ENCODE measurements around the gene ZNF710. TPM values are rescaled to one million over a fixed set of nuclear protein-coding genes. Genes with fewer than 3 reads are reported as not detected.

ZNF710 gene
- polyA plus RNA-seq, 1 donor from 2014 or later = 10.2 TPM

DNA sequence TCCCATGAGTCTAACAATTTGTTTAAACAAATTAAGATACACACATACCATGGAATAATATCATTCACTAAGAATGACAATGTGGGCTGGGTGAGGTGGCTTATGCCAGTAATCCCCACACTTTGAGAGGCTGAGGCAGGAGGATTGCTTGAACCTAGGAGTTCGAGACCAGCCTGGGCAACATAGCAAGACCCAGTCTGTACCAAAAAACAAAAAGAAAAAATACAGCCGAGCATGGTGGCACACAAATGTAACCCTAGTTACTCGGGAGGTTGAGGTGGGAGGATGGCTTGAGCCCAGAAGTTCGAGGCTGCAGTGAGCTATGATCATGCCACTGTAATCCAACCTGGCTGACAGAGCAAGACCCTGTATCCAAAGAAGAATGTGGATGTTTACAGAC lies 4.0 kb upstream of the ZNF710 start:
- Histone ChIP-seq H3K9me3 (ENCODE audit: low read length) (no peaks in the 10 kb centered on the region), H3K4me3 (ENCODE audit: low read length) (no peak overlapping the region), H3K4me2 (ENCODE audit: low read length) (no peak overlapping the region), H2AFZ (ENCODE audit: low read depth, low read length) (no peak overlapping the region), H3K27me3 (ENCODE audit: insufficient read depth, low read depth, low read length) (no peaks in the 10 kb centered on the region), H3K79me2 (replicated peaks; ENCODE audit: insufficient read depth, low read length) (peaks cover 6% of the 10 kb centered on the region), H3K36me3 (ENCODE audit: insufficient read depth, low read length) (no peaks in the 10 kb centered on the region), H3K9ac (ENCODE audit: low read length) (no peak overlapping the region), H3K27ac (ENCODE audit: low read length) (no peak overlapping the region), H3F3A (ENCODE audit: insufficient read depth, low read length, poor library complexity, severe bottlenecking) (no peaks in the 10 kb centered on the region), H4K20me1 (ENCODE audit: insufficient read depth) (no peaks in the 10 kb centered on the region), H3K9me2 (ENCODE audit: insufficient read depth, low read length) (no peaks in the 10 kb centered on the region)
- TF ChIP-seq EZH2 (IDR thresholded peaks at IDR 0.05; ENCODE audit: borderline replicate concordance, insufficient read depth, low read length, poor library complexity, severe bottlenecking) (no peak), EP300 (conservative IDR thresholded peaks at IDR 0.05; ENCODE audit: poor library complexity, severe bottlenecking) (no peak), RAD21 (conservative IDR thresholded peaks at IDR 0.05) (no peak), SMC3 (conservative IDR thresholded peaks at IDR 0.05; ENCODE audit: poor library complexity) (no peak), MXI1 (conservative IDR thresholded peaks at IDR 0.05; ENCODE audit: poor library complexity, severe bottlenecking) (no peak), POLR2AphosphoS5 (IDR thresholded peaks at IDR 0.05) (no peak), TAF1 (IDR thresholded peaks at IDR 0.05; ENCODE audit: low read depth) (no peak)
- TF ChIP-seq, protein P1, sequence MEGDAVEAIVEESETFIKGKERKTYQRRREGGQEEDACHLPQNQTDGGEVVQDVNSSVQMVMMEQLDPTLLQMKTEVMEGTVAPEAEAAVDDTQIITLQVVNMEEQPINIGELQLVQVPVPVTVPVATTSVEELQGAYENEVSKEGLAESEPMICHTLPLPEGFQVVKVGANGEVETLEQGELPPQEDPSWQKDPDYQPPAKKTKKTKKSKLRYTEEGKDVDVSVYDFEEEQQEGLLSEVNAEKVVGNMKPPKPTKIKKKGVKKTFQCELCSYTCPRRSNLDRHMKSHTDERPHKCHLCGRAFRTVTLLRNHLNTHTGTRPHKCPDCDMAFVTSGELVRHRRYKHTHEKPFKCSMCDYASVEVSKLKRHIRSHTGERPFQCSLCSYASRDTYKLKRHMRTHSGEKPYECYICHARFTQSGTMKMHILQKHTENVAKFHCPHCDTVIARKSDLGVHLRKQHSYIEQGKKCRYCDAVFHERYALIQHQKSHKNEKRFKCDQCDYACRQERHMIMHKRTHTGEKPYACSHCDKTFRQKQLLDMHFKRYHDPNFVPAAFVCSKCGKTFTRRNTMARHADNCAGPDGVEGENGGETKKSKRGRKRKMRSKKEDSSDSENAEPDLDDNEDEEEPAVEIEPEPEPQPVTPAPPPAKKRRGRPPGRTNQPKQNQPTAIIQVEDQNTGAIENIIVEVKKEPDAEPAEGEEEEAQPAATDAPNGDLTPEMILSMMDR (IDR thresholded peaks at IDR 0.05; ENCODE audit: poor library complexity, severe bottlenecking) = no peak
- TF ChIP-seq, protein P2, sequence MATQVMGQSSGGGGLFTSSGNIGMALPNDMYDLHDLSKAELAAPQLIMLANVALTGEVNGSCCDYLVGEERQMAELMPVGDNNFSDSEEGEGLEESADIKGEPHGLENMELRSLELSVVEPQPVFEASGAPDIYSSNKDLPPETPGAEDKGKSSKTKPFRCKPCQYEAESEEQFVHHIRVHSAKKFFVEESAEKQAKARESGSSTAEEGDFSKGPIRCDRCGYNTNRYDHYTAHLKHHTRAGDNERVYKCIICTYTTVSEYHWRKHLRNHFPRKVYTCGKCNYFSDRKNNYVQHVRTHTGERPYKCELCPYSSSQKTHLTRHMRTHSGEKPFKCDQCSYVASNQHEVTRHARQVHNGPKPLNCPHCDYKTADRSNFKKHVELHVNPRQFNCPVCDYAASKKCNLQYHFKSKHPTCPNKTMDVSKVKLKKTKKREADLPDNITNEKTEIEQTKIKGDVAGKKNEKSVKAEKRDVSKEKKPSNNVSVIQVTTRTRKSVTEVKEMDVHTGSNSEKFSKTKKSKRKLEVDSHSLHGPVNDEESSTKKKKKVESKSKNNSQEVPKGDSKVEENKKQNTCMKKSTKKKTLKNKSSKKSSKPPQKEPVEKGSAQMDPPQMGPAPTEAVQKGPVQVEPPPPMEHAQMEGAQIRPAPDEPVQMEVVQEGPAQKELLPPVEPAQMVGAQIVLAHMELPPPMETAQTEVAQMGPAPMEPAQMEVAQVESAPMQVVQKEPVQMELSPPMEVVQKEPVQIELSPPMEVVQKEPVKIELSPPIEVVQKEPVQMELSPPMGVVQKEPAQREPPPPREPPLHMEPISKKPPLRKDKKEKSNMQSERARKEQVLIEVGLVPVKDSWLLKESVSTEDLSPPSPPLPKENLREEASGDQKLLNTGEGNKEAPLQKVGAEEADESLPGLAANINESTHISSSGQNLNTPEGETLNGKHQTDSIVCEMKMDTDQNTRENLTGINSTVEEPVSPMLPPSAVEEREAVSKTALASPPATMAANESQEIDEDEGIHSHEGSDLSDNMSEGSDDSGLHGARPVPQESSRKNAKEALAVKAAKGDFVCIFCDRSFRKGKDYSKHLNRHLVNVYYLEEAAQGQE (IDR thresholded peaks at IDR 0.05; ENCODE audit: borderline replicate concordance) = no peak

DNA sequence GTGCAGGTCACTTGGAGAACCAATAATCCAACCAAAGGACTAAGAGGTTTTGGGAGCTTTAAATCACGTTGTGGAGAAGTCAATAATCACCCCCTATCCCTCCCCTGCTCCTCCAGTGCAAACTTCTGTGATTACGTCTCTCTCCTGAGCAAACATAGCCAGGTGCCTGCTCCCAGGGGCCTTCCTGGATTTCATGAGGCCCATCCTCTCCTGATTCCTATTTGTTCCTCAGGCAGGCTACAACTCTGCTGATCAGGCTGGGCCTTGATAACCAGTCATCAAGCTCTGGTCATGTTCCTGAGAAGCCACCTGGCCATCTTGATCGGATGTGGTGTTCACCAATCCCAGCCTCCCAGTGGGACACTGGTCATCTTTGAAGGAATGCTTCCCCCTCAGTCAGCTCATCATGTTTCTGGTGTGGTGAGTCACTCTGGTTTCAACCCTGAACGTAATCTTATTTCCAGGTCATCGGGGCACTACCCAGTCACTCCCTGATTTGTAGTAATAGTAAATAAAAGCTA lies 2.9 kb upstream of the ZNF710 start:
- H3K9ac ChIP-seq (ENCODE audit: low read length) = no peak overlapping the region
- H3K9me2 ChIP-seq (ENCODE audit: insufficient read depth, low read length) = no peaks in the 10 kb centered on the region
- peaks cover 15% of the 10 kb centered on the region for H3K79me2 ChIP-seq (replicated peaks; ENCODE audit: insufficient read depth, low read length)
- no peak for TF ChIP-seq MXI1 (conservative IDR thresholded peaks at IDR 0.05; ENCODE audit: poor library complexity, severe bottlenecking)
- no peak for TF ChIP-seq TAF1 (IDR thresholded peaks at IDR 0.05; ENCODE audit: low read depth)
- TF ChIP-seq SMC3 (conservative IDR thresholded peaks at IDR 0.05; ENCODE audit: poor library complexity) = no peak
- TF ChIP-seq, protein P1 (IDR thresholded peaks at IDR 0.05; ENCODE audit: poor library complexity, severe bottlenecking) = no peak
- no peak for TF ChIP-seq POLR2AphosphoS5 (IDR thresholded peaks at IDR 0.05)
- TF ChIP-seq, protein P2 (IDR thresholded peaks at IDR 0.05; ENCODE audit: borderline replicate concordance) = no peak
- TF ChIP-seq RAD21 (conservative IDR thresholded peaks at IDR 0.05) = no peak
- TF ChIP-seq EP300 (conservative IDR thresholded peaks at IDR 0.05; ENCODE audit: poor library complexity, severe bottlenecking) = no peak
- no peak for TF ChIP-seq EZH2 (IDR thresholded peaks at IDR 0.05; ENCODE audit: borderline replicate concordance, insufficient read depth, low read length, poor library complexity, severe bottlenecking)
- no peaks in the 10 kb centered on the region for H3K9me3 ChIP-seq (ENCODE audit: low read length)
- no peaks in the 10 kb centered on the region for H3K36me3 ChIP-seq (ENCODE audit: insufficient read depth, low read length)
- H3K27me3 ChIP-seq (ENCODE audit: insufficient read depth, low read depth, low read length) = no peaks in the 10 kb centered on the region
- H3F3A ChIP-seq (ENCODE audit: insufficient read depth, low read length, poor library complexity, severe bottlenecking) = no peaks in the 10 kb centered on the region
- H3K4me2 ChIP-seq (ENCODE audit: low read length) = no peak overlapping the region
- no peaks in the 10 kb centered on the region for H4K20me1 ChIP-seq (ENCODE audit: insufficient read depth)
- no peak overlapping the region for H3K4me3 ChIP-seq (ENCODE audit: low read length)
- H3K27ac ChIP-seq (ENCODE audit: low read length) = no peak overlapping the region
- no peak overlapping the region for H2AFZ ChIP-seq (ENCODE audit: low read depth, low read length)

Data from neural cell (in vitro differentiated cells).